ENCODE measurements around the gene EMX2. TPM values are rescaled to one million over a fixed set of nuclear protein-coding genes. Genes with fewer than 3 reads are reported as not detected.

The EMX2 gene
- total and polyA plus RNA-seq, 2 of the 13 experiments (the other 11 are each of a cell fraction or from before 2014, with no cell fraction given): not detected

DNA sequence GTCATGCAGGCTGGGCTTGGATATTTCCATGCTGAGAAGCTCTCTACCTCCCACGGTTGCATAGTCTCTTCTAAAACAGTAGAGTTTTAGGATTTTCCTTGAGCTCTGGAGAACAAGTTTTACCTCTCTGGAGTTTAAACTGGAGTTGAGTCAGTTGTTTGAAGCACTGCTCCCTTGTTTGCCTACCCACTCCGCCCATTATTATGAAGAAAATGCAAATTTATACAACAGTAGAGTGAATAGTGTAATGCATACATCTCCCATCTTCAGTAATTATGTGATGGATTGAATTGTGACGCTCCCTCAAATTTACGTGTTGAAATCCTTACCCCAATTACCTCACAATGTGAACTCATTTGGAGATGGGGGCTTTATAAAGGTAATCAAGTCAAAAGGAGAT lies 17.2 kb downstream of the EMX2 start (continued):
- TF ChIP-seq, protein P1, sequence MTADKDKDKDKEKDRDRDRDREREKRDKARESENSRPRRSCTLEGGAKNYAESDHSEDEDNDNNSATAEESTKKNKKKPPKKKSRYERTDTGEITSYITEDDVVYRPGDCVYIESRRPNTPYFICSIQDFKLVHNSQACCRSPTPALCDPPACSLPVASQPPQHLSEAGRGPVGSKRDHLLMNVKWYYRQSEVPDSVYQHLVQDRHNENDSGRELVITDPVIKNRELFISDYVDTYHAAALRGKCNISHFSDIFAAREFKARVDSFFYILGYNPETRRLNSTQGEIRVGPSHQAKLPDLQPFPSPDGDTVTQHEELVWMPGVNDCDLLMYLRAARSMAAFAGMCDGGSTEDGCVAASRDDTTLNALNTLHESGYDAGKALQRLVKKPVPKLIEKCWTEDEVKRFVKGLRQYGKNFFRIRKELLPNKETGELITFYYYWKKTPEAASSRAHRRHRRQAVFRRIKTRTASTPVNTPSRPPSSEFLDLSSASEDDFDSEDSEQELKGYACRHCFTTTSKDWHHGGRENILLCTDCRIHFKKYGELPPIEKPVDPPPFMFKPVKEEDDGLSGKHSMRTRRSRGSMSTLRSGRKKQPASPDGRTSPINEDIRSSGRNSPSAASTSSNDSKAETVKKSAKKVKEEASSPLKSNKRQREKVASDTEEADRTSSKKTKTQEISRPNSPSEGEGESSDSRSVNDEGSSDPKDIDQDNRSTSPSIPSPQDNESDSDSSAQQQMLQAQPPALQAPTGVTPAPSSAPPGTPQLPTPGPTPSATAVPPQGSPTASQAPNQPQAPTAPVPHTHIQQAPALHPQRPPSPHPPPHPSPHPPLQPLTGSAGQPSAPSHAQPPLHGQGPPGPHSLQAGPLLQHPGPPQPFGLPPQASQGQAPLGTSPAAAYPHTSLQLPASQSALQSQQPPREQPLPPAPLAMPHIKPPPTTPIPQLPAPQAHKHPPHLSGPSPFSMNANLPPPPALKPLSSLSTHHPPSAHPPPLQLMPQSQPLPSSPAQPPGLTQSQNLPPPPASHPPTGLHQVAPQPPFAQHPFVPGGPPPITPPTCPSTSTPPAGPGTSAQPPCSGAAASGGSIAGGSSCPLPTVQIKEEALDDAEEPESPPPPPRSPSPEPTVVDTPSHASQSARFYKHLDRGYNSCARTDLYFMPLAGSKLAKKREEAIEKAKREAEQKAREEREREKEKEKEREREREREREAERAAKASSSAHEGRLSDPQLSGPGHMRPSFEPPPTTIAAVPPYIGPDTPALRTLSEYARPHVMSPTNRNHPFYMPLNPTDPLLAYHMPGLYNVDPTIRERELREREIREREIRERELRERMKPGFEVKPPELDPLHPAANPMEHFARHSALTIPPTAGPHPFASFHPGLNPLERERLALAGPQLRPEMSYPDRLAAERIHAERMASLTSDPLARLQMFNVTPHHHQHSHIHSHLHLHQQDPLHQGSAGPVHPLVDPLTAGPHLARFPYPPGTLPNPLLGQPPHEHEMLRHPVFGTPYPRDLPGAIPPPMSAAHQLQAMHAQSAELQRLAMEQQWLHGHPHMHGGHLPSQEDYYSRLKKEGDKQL (CRISPR knock-in tag; IDR thresholded peaks at IDR 0.05; ENCODE audit: low read depth): no peak
- no peak for TF ChIP-seq SIN3B (IDR thresholded peaks at IDR 0.05; ENCODE audit: low read length)
- no peak for TF ChIP-seq ZFP82 (CRISPR knock-in tag; IDR thresholded peaks at IDR 0.05; ENCODE audit: borderline replicate concordance)
- no peak for TF ChIP-seq PHF20 (CRISPR knock-in tag; IDR thresholded peaks at IDR 0.05)

DNA sequence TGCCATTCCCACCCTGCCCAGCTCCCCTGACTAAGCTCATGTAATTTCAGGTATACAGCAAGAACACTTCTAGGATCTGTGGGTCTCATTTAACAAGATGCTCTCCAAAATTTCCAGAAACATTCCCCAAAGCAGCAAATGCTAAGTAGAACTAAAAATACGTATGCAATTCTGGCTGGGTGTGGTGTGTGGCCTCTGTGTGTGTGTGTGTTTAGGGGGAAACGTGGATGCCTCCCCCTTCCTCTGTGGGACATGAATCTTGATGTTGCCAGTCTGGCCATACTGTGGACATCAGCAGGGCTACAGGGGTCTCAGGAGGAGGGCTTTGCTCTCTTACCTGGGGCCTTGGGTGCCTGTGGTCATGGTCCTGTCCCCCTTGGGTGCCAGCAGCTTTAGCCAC lies 18.4 kb downstream of the EMX2 start:
- CTCF ChIA-PET (ENCODE audit: low intra/inter-chr PET ratio, low total read pairs): no interaction called here
- H2AFZ ChIP-seq (ENCODE audit: low read length): no peak overlapping the region
- H3K27ac ChIP-seq (ENCODE audit: extremely low read length, insufficient read depth, low read length): no peak overlapping the region
- WGBS (ENCODE audit: low lambda C conversion rate): 0% methylated on average over 2 of the region's 2 CpGs
- H3K9me3 ChIP-seq (ENCODE audit: low read length): no peaks in the 10 kb centered on the region
- H3K27me3 ChIP-seq (ENCODE audit: control insufficient read depth in 1 of 2, insufficient read depth in 2 of 2, low read length in 2 of 2): peaks cover 0 to 25% of the 10 kb centered on the region in 2 experiments; a peak in 3 of 5 replicates
- TF ChIP-seq ZNF282 (IDR thresholded peaks at IDR 0.05; ENCODE audit: partially characterized antibody) (no peak), MTA3 (CRISPR knock-in tag; IDR thresholded peaks at IDR 0.05) (no peak), ZNF768 (CRISPR knock-in tag; IDR thresholded peaks at IDR 0.05) (no peak)
- ATAC-seq (no peak), DNase-seq (ENCODE audit: low spot score) (no peak), FAIRE-seq (no peak)
- H3K36me3 ChIP-seq (replicated peaks in 1 of 2; ENCODE audit: control insufficient read depth in 1 of 2, insufficient read depth in 2 of 2, low read length in 2 of 2): no peaks in the 10 kb centered on the region
- POLR2A ChIA-PET: no interaction called here
- H3K4me2 ChIP-seq (ENCODE audit: low read depth, low read length): no peak overlapping the region
- no TSS peak for BruUV-seq (replicated peaks)
- intact Hi-C loops (cut with micrococcal nuclease; ENCODE audit: unreplicated experiment) (no loop called here), in situ Hi-C loops (cut with HindIII; ENCODE audit: extremely low pct_ligation_motif_present, low pct_unique_long_range_greater_than_20kb) (no loop called here)
- H3K9ac ChIP-seq (ENCODE audit: insufficient read depth, low read depth, low read length): no peak overlapping the region
- H4K20me1 ChIP-seq (ENCODE audit: insufficient read depth, low read length): no peaks in the 10 kb centered on the region
- no peaks in the 10 kb centered on the region for H3K4me1 ChIP-seq (ENCODE audit: insufficient read depth, low read length)
- H3K4me3 ChIP-seq (replicated peaks in 1 of 3; ENCODE audit: insufficient read depth in 1 of 3, low read depth in 2 of 3, low read length in 3 of 3): no peak overlapping the region
- H3K79me2 ChIP-seq (ENCODE audit: insufficient read depth, low read length): no peaks in the 10 kb centered on the region
